Sigmoid colon (tissue), 4 donors: ENCODE results near the gene LRP1.

ENCODE experiments used
- POLR2A ChIP-seq, 2 donors: fragments of 450-650 bp; IDR thresholded peaks; one replicate each; pipeline ENCODE4 v1.6.1; 2016; ENCODE audit warnings: antibody characterized with exemption in 2 of 2, mild to moderate bottlenecking in 2 of 2, moderate library complexity in 2 of 2
- POLR2AphosphoS5 ChIP-seq, 4 donors: sonication (generic); formaldehyde crosslinking; IDR thresholded peaks; one replicate each; pipeline ENCODE4 v1.6.1; 2017; ENCODE audit warnings: antibody characterized with exemption in 4 of 4
- TF ChIP-seq, protein P1 (sequence below), 4 experiments: fragments of 450-650 bp in 3 of 4; fragments of 200-600 bp in 1 of 4; IDR thresholded peaks; one replicate each; pipeline ENCODE4 v1.5.1; 2016 to 2019; ENCODE audit warnings: antibody characterized with exemption in 4 of 4, mild to moderate bottlenecking in 3 of 4, moderate library complexity in 2 of 4

GRCh38 chr12:57187222-57188089 lies 59.2 kb downstream of the LRP1 start:
- TF ChIP-seq, protein P1, sequence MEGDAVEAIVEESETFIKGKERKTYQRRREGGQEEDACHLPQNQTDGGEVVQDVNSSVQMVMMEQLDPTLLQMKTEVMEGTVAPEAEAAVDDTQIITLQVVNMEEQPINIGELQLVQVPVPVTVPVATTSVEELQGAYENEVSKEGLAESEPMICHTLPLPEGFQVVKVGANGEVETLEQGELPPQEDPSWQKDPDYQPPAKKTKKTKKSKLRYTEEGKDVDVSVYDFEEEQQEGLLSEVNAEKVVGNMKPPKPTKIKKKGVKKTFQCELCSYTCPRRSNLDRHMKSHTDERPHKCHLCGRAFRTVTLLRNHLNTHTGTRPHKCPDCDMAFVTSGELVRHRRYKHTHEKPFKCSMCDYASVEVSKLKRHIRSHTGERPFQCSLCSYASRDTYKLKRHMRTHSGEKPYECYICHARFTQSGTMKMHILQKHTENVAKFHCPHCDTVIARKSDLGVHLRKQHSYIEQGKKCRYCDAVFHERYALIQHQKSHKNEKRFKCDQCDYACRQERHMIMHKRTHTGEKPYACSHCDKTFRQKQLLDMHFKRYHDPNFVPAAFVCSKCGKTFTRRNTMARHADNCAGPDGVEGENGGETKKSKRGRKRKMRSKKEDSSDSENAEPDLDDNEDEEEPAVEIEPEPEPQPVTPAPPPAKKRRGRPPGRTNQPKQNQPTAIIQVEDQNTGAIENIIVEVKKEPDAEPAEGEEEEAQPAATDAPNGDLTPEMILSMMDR (IDR thresholded peaks at IDR 0.05): no peak
- TF ChIP-seq POLR2A (IDR thresholded peaks at IDR 0.05) (no peak), POLR2AphosphoS5 (IDR thresholded peaks at IDR 0.05) (no peak)
